T-helper 1 cell (primary cell): ENCODE results near the gene TMEM100.

Experiments used
- DNase-seq, 5 donors: peaks; one replicate each; pipeline ENCODE4 v3.0.0-alpha.2; 2012 to 2020

The TMEM100 gene

DNA sequence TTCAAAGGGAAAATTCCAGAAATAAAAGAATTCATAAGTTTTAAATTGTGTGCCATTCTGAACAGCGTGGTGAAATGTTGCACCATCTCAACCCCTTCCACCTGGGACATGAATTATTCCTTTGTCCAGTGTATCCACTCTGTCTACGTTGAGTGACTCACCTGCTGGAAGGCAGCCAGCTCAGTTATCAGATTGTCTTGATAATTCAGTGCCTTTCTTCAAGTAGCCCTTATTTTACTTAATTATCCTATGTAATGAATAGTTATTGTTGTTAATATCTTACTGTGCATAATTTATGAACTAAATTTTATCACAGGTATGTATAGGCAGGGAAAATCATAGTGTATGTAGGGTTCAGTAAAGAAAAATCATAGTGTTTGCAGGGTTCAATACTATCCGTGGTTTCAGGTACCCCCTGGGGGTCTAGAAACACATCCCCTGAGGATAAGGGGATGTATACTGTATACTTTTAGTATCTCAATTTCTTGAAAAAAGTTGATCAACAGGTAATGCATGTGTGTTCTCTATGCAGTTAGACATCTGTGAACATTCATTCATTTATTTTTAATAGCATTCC lies 20.5 kb upstream of the TMEM100 start:
- DNase-seq, result no peak

- DNase-seq, result no peak
Measured at GRCh38 chr17:55742272-55743102, 19.8 kb upstream of the TMEM100 start.

- no peak for DNase-seq
Measured at GRCh38 chr17:55741356-55741700, 18.7 kb upstream of the TMEM100 start.

DNA sequence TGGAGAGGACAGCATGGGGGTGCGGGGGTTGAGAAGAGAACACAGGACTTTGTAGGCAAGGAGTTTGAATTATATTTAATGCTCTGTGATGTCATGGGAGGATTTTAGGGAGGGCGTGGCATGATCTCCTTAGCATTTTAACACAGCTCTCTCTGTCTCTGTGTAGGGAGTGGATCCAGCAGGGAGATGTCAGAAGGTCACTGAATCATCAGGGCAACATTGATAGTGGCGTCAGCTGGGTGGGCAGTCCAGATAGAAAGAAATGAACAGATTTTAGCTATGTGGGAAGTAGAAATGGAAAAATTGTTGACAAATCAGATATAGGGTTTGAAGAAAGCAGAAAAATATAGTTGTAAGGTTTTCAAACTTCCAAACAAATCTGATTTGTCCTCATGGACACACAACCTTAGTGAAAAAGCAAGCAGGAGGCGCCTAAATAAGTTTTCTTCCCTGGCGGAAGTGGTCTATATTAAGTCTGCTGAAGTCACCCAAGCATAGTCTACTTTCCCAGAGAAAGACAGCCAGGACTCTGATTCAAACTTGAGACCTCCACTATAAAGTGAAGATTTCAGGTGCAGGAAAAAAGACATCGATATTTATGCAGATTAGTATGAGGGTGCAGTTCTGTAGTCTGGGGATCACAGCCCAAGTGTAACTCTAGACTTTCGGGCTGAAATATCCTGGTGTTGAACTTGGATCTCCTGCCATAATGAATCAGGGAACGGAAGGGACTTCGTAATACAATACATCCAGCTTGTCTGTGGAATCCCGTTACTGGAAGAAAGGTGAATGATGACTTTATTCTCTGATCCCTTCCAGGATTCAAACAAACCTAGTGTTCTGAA lies 18.1 kb upstream of the TMEM100 start:
- DNase-seq, result no peak

- no peak for DNase-seq
Measured at GRCh38 chr17:55737976-55738501, 15.4 kb upstream of the TMEM100 start.

DNA sequence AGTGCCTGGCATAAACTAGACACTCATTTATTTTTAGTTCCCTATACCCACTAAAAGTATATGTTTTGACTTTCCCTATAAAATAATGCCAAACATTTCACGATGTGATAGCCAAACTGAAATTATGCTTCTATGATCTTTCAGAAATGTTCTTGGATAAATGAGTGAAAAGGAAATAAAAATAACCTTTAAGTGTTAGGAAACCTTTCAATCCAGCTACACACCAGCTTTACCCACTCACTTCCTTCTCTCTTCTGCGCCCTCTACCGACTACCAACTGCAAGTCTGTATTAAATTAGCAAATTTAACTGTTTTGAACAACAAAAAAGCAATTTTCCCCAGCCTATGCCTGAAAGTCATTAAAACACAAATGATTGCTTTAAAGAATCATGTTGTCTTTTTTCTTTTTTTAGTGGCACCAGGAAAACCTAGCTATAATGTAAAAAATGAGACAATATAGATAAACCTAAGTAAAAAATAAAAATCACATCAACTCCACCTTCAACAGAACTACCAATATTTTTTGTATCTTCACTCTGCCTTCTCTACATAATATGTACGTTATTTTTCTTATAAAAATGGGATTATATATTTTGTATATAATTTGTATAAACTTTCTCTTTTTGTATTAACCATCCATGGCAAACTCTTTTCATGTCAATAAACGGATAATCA lies 13.2 kb upstream of the TMEM100 start:
- peak in 2 of 5 donors; percentile 16 to 54 for DNase-seq

- DNase-seq, result peak in 1 of 5 donors; percentile 39
Measured at GRCh38 chr17:55734128-55734781, 11.6 kb upstream of the TMEM100 start.

DNA sequence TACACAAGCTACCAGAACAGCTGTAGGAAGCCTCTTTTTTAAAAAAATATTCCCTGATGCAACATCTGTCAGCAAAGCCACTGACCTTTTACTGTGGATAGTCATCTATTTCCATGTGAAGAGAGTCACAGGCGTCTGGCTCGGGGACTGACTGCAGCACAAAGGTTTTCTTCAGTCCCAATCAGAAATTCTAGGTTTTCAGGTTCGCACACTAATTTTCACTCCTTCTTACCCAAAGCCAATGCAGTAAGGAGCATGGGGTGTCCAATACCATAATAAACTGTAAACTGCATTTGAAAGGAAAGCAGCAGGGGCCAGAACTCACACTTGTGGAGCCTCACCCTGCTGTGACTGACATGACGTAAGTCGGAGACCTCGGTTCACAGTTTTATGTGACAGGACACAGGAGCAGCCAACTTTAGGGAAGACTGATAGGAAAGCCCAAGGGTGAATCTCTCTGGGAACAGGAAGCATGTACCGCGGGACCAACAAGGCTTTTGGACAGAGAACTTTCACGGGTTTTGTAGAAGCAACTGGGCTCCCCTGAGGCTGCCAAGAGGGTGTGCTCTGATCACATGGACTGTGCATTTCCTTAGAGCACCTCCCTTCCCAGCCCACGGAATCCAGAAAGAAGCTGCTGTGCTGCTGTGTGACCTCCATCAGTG lies 9.1 kb upstream of the TMEM100 start:
- DNase-seq, result no peak

DNA sequence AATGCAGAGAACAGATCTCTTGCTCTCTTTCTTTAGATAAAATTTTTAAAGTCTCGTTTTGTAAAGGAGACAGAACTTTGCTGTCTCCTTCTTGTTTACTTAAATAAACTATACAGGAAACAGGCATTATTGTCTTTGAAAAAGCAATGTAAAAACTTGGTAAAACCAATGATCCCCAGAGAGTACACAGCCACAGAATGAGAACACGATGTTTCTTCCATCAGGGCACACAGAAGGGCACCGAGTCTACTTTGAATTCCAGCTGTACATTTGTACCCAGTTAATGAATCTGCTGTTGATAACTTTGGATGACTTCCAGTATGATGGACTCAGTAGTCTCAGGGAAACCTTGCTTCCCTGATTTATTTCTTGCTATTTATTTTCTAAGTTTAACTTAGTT lies 8.1 kb upstream of the TMEM100 start:
- no peak for DNase-seq

DNA sequence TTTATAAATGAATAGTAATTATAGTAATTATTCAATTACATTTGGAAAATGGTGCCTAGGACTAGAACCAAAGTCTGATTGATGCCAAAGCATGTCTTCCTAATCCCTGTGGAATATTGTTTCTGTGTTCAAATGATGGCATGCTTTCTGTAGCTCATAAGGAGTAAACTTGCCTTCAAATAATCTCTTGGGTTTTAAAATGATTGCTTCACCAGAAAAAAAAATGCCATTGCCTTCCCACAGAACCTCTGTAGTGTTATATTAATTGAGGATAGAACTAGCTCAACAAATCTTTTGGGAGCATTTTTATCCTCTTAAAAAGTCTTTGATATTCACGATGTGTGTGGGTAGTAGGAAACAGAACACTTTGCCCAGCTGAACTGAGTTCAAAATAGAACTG lies 7.7 kb upstream of the TMEM100 start:
- DNase-seq, result no peak

DNA sequence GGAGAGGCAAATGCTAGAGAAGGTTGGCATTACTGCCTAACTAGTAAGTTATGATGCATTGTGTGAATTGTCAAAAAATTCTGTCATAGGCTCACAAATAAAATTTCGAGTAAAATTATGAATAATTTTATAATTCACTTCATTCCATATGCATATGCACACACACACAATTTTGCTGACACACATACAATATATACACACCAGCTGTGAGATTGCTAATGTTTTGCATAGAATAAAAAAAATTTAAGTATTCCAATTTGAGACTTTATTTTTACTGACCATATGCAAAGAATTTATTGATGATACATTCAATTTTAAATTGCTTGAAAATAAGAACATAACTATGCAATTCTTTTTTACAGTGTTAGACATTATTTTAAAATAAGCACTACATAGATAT lies 6.8 kb upstream of the TMEM100 start:
- DNase-seq, result no peak

DNA sequence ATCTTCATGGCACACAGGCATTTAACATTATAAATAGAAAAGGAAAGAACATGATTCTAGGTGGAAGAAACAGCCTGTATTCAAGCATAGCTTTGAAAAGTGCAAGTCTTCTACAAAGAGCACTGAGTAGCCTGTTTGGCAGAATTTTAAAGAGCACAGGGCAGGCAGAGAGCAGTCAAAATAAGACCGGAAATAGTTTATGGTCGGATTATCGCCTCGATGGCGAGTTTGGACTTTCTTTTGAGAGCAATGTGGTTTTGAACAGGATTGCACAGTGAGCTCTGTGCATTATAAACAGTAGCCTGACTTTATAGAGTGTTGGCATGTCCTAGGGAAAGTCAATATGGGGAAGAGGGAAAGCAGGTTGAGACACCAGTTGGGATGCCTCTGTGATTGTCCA lies 6.2 kb upstream of the TMEM100 start:
- DNase-seq, result no peak

GRCh38 chr17:55728361-55728760 lies 5.7 kb upstream of the TMEM100 start:
- no peak for DNase-seq

- no peak for DNase-seq
Measured at GRCh38 chr17:55727920-55728319, 5.3 kb upstream of the TMEM100 start.

DNA sequence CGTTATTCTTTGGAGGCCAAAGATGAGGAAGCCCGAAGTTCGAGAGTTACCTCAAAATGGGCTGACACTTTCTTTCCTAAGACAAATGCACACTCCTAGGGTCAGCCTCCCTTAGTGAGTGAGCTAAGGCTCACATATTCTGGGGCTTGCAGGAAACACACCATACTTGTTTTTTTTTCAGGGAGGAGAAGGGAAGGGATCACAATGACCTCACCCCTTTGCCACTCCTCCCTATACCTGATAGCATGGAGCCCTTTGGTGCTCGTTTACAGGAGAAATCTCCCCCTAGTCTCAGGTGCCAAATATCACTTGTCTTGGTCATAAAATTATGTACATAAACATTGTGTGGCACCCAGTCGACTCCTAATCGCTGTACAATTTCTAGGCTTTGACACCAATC lies 4.6 kb upstream of the TMEM100 start:
- DNase-seq, result no peak

DNA sequence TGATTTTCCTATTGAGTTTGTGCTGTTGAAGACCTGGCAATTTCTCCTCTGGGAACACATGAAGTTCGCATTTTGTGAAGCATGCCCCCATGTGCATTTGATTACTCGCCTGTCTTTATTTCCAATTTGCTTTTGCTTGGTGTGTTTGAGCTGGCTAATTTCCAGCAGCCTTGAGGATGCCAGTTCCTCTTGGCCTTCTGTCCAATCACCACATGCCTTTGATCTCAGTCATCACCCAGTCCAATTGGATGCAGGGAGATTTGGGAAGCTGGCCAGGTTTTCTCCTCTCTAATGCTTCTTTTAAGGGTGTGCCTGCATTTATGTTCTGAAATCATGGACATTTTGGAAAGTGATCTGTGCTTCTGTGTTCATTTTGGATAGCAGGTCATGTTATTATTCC lies 3.8 kb upstream of the TMEM100 start:
- no peak for DNase-seq

DNA sequence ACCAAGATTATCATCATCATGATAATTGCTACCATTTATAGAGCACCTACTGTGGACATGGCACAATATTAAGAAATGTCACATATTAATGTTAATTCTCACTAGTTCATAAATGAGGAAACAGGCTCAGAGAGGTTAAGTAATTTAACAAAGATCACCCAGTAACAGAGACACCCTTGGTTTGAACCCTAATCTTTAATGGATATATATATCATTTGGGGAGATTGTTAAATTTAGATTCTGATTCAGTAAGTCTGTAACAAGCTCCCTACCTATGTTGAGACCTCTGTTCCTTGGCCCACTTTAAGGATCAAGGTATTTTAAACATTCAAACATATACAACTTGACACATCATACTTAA lies 804 bp upstream of the TMEM100 start:
- no peak for DNase-seq

DNA sequence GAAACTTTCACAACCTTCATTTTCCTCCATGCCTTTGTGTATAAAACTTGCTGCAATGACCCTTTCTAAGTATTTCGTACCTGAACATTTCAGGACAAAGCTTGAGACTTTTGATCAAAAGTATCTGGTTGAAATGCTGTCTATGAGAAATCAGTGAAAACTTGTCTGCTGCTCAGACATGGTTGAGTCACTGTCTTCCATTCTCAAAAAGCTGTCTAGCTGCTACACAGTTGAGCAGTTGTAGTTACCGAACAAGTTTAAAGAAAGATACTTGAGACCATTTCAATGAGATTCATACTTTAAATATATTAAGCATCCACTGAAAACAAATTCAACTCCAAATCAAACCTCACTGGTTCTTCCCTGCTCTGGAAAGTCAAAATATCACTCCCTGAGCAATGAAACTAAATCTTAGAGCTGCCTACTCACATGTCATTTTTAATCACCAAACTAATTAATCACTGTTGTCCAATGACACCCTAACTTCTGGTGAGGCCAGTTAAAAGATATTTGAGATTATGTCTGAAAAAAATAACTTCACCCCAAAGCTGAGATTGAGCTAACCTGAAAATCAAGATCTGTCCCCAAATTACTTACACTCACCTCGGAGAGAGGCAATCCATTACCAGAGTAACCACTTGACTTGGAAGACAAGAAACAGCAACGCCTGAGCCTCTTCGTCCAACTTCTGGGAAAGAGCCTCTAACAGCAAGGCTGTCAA lies 488 bp downstream of the TMEM100 start:
- no peak for DNase-seq

GRCh38 chr17:55720919-55721836 lies 1.5 kb downstream of the TMEM100 start:
- DNase-seq, result no peak
